Measurements from ENCODE around the gene CYTL1. TPM values are rescaled to one million over a fixed set of nuclear protein-coding genes. Genes with fewer than 3 reads are reported as not detected.

The CYTL1 gene
- total and polyA plus RNA-seq, 2 of the 4 experiments (the other 2 are of a cell fraction), result 1.3 to 7.4 TPM

DNA sequence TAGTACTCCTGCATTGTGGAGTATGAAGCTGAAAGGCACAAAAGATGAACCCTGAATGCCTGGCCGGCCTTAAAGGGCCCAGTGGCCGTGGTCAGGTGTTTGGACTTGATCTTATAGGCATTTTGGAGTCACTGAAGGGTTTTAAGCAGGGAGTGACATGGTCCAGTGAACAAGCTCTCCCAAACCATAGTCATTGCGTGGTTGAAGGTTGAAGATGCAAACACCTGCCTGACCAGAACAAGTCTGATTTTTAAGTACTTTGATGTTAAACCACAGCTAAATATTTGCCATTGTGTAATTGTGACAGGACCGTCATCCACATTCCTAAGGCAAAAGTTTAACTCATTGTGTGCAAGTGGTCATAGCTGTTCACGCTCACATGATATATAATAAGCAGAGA, 35.3 kb upstream of the CYTL1 start:
- no peak overlapping the region for H3K14ac ChIP-seq (replicated peaks; ENCODE audit: low read depth, low read length)
- dilution Hi-C loops (cut with HindIII; ENCODE audit: low sequenced_read_pairs, unreplicated experiment) (no loop called here), intact Hi-C loops (cut with micrococcal nuclease) (loop anchor here (5.0 to 10.0 kb wide), 6 partner anchors 190 to 758 kb away; partner anchors contain the start of gene EVC2), in situ Hi-C loops (cut with MboI; ENCODE audit: low sequenced_read_pairs) (no loop called here)
- H2BK120ac ChIP-seq (ENCODE audit: low read depth, low read length), result no peak overlapping the region
- no peaks in the 10 kb centered on the region for H3K36me3 ChIP-seq (ENCODE audit: control insufficient read depth, insufficient read depth, low read length)
- peaks cover 2% of the 10 kb centered on the region; the same call in 1 of the 2 replicates for H3K4me1 ChIP-seq (ENCODE audit: control insufficient read depth, insufficient read depth, low read length)
- no peak overlapping the region for H2BK5ac ChIP-seq (ENCODE audit: low read depth, low read length, poor library complexity, severe bottlenecking)
- POLR2A ChIA-PET (ENCODE audit: unreplicated experiment), result no interaction called here
- no peak overlapping the region for H2BK20ac ChIP-seq (ENCODE audit: low read depth, low read length)
- no peak overlapping the region for H3K4me3 ChIP-seq (ENCODE audit: insufficient read depth, low read depth, low read length)
- no peak overlapping the region for H4K8ac ChIP-seq (ENCODE audit: low read depth in 2 of 2, low read length in 2 of 2)
- H3K27me3 ChIP-seq (ENCODE audit: control insufficient read depth, insufficient read depth, low read length), result no peaks in the 10 kb centered on the region
- no TSS peak for BruUV-seq (replicated peaks)
- no peak overlapping the region for H3K18ac ChIP-seq (ENCODE audit: low read depth, low read length)
- TF ChIP-seq, protein P1, sequence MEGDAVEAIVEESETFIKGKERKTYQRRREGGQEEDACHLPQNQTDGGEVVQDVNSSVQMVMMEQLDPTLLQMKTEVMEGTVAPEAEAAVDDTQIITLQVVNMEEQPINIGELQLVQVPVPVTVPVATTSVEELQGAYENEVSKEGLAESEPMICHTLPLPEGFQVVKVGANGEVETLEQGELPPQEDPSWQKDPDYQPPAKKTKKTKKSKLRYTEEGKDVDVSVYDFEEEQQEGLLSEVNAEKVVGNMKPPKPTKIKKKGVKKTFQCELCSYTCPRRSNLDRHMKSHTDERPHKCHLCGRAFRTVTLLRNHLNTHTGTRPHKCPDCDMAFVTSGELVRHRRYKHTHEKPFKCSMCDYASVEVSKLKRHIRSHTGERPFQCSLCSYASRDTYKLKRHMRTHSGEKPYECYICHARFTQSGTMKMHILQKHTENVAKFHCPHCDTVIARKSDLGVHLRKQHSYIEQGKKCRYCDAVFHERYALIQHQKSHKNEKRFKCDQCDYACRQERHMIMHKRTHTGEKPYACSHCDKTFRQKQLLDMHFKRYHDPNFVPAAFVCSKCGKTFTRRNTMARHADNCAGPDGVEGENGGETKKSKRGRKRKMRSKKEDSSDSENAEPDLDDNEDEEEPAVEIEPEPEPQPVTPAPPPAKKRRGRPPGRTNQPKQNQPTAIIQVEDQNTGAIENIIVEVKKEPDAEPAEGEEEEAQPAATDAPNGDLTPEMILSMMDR (conservative IDR thresholded peaks at IDR 0.05; ENCODE audit: low read depth, low read length), result no peak
- TF ChIP-seq RAD21 (IDR thresholded peaks at IDR 0.05; ENCODE audit: low read length), result no peak
- TF ChIP-seq BHLHE40 (IDR thresholded peaks at IDR 0.05; ENCODE audit: low read depth, low read length), result no peak
- TF ChIP-seq MXI1 (IDR thresholded peaks at IDR 0.05; ENCODE audit: borderline replicate concordance, low read depth, low read length), result no peak
- no peak for TF ChIP-seq CHD1 (IDR thresholded peaks at IDR 0.05; ENCODE audit: low read depth, low read length)
- TF ChIP-seq RCOR1 (IDR thresholded peaks at IDR 0.05; ENCODE audit: insufficient replicate concordance, low read length), result no peak
- no peak for TF ChIP-seq FOS (IDR thresholded peaks at IDR 0.05; ENCODE audit: low read depth, low read length)
- TF ChIP-seq NFE2L2 (IDR thresholded peaks at IDR 0.05; ENCODE audit: low read depth, low read length), result no peak
- TF ChIP-seq CEBPB (IDR thresholded peaks at IDR 0.05; ENCODE audit: low read depth, low read length), result no peak
- no peak for TF ChIP-seq MAZ (IDR thresholded peaks at IDR 0.05; ENCODE audit: borderline replicate concordance, low read depth, low read length)
- no peak for TF ChIP-seq RFX5 (IDR thresholded peaks at IDR 0.05; ENCODE audit: low read depth, low read length)
- no peak for TF ChIP-seq SMC3 (IDR thresholded peaks at IDR 0.05; ENCODE audit: low read depth, low read length)
- no peak for TF ChIP-seq MAFK (IDR thresholded peaks at IDR 0.05; ENCODE audit: low read depth, low read length)
- TF ChIP-seq POLR2A (IDR thresholded peaks at IDR 0.05; ENCODE audit: low read depth, low read length), result no peak
- TF ChIP-seq, protein P2, sequence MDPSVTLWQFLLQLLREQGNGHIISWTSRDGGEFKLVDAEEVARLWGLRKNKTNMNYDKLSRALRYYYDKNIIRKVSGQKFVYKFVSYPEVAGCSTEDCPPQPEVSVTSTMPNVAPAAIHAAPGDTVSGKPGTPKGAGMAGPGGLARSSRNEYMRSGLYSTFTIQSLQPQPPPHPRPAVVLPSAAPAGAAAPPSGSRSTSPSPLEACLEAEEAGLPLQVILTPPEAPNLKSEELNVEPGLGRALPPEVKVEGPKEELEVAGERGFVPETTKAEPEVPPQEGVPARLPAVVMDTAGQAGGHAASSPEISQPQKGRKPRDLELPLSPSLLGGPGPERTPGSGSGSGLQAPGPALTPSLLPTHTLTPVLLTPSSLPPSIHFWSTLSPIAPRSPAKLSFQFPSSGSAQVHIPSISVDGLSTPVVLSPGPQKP (IDR thresholded peaks at IDR 0.05; ENCODE audit: borderline replicate concordance, low read depth, low read length), result no peak
- TF ChIP-seq, protein P3, sequence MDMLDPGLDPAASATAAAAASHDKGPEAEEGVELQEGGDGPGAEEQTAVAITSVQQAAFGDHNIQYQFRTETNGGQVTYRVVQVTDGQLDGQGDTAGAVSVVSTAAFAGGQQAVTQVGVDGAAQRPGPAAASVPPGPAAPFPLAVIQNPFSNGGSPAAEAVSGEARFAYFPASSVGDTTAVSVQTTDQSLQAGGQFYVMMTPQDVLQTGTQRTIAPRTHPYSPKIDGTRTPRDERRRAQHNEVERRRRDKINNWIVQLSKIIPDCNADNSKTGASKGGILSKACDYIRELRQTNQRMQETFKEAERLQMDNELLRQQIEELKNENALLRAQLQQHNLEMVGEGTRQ (IDR thresholded peaks at IDR 0.05; ENCODE audit: low read depth, low read length), result no peak
- H3K4ac ChIP-seq (ENCODE audit: low read depth, low read length), result no peak overlapping the region
- no peak overlapping the region for H3K4me2 ChIP-seq (ENCODE audit: low read depth, low read length)
- no peak overlapping the region for H4K91ac ChIP-seq (ENCODE audit: insufficient read depth, low read depth, low read length)
- peaks cover 0 to 29% of the 10 kb centered on the region in 2 experiments; a peak in 3 of 4 replicates for H3K79me1 ChIP-seq (ENCODE audit: low read depth in 1 of 2, low read length in 2 of 2)
- no peak overlapping the region for H2AFZ ChIP-seq (replicated peaks; ENCODE audit: low read length, poor library complexity)
- DNase-seq (no peak), ATAC-seq (ENCODE audit: low read depth) (no peak)
- H3K9me1 ChIP-seq (ENCODE audit: insufficient read depth, low read length), result no peaks in the 10 kb centered on the region; the same call in 1 of the 2 replicates
- H4K20me1 ChIP-seq (ENCODE audit: insufficient read depth, low read length), result peaks cover 3% of the 10 kb centered on the region; the same call in 1 of the 2 replicates
- H3K27ac ChIP-seq (ENCODE audit: insufficient read depth, low read length), result no peak overlapping the region
- H3K9me3 ChIP-seq (ENCODE audit: control insufficient read depth, insufficient read depth, low read length), result no peaks in the 10 kb centered on the region
- no peak overlapping the region for H2BK15ac ChIP-seq (ENCODE audit: low read depth, low read length)
- CTCF ChIA-PET, result no interaction called here
- no peak overlapping the region for H4K5ac ChIP-seq (ENCODE audit: low read depth, low read length)
- no peak overlapping the region for H3K9ac ChIP-seq (ENCODE audit: low read depth, low read length)
- no peak overlapping the region for H2AK9ac ChIP-seq (replicated peaks; ENCODE audit: low read depth, low read length, poor library complexity)
- WGBS, 2 experiments (ENCODE audit: extremely low coverage in 2 of 2, insufficient read length in 1 of 2), result no CpG with 5 or more reads among the region's 5 CpGs
- H2AK5ac ChIP-seq (ENCODE audit: low read depth, low read length), result no peak overlapping the region; the same call in 1 of the 2 replicates
- no peak overlapping the region for H3K56ac ChIP-seq (ENCODE audit: extremely low read depth, insufficient read depth, low read length)
- H3K23ac ChIP-seq (ENCODE audit: low read depth, low read length), result no peak overlapping the region
